ENCODE measurements around the gene MRPL36.

Gene MRPL36

GRCh38 chr5:1807451-1808185, 8.0 kb upstream of the MRPL36 start:
- peaks cover 56 to 68% of the 10 kb centered on the region in 2 experiments for H3K36me3 ChIP-seq (ENCODE audit: control insufficient read depth in 1 of 2, insufficient read depth in 2 of 2, low read length in 2 of 2)
- no peak overlapping the region for H2BK12ac ChIP-seq (ENCODE audit: low read length)
- peaks cover 2% of the 10 kb centered on the region for H3K79me2 ChIP-seq (ENCODE audit: control insufficient read depth, insufficient read depth, low read length, poor library complexity)
- no peak overlapping the region for H3K4me2 ChIP-seq (ENCODE audit: low read length)
- H3K27me3 ChIP-seq (ENCODE audit: insufficient read depth, low read length), result no peaks in the 10 kb centered on the region
- peak overlapping the region; percentile 28 for H4K8ac ChIP-seq (ENCODE audit: low read depth, low read length)
- H4K91ac ChIP-seq (ENCODE audit: low read depth, low read length), result peak overlapping the region; percentile 63
- no peak for DNase-seq
- WGBS (ENCODE audit: extremely low coverage, insufficient coverage, insufficient read length), result no CpG with 5 or more reads among the region's 20 CpGs
- H2BK120ac ChIP-seq (ENCODE audit: insufficient read depth, low read length, poor library complexity), result no peak overlapping the region
- no peak overlapping the region for H3K23ac ChIP-seq (ENCODE audit: low read length)
- no peak overlapping the region for H3K4me3 ChIP-seq (ENCODE audit: low read depth, low read length)
- peaks cover 4% of the 10 kb centered on the region for H3K9me3 ChIP-seq (ENCODE audit: insufficient read depth, low read depth, low read length)
- peaks cover 0 to 4% of the 10 kb centered on the region in 2 experiments for H3K4me1 ChIP-seq (ENCODE audit: control insufficient read depth in 1 of 2, insufficient read depth in 2 of 2, low read length in 2 of 2)
- H3K4ac ChIP-seq (ENCODE audit: low read depth, low read length), result peak overlapping the region; percentile 29
- no peak overlapping the region for H3K9ac ChIP-seq (ENCODE audit: low read length)
- no peak overlapping the region for H2AK5ac ChIP-seq (ENCODE audit: low read length)
- H2AFZ ChIP-seq (ENCODE audit: insufficient read depth, low read length, poor library complexity), result no peak overlapping the region
- peak overlapping the region; percentile 2 for H3K18ac ChIP-seq (ENCODE audit: low read length)
- no peak overlapping the region for H2BK5ac ChIP-seq (ENCODE audit: low read depth, low read length, poor library complexity)
- peak overlapping the region; percentile 5 for H4K12ac ChIP-seq (ENCODE audit: low read depth, low read length)
- H3K27ac ChIP-seq (ENCODE audit: low read depth, low read length), result no peak overlapping the region
- no peaks in the 10 kb centered on the region for H3K79me1 ChIP-seq (ENCODE audit: low read length)
- no peak overlapping the region for H3K14ac ChIP-seq (ENCODE audit: low read length)

GRCh38 chr5:1806974-1807373, 7.3 kb upstream of the MRPL36 start:
- WGBS (ENCODE audit: extremely low coverage, insufficient coverage, insufficient read length), result 100% methylated on average over 1 of the region's 16 CpGs
- H4K91ac ChIP-seq (ENCODE audit: low read depth, low read length), result no peak overlapping the region
- H3K27me3 ChIP-seq (ENCODE audit: insufficient read depth, low read length), result no peaks in the 10 kb centered on the region

GRCh38 chr5:1806199-1806598, 6.6 kb upstream of the MRPL36 start:
- Histone ChIP-seq H3K18ac (ENCODE audit: low read length) (no peak overlapping the region), H3K4ac (ENCODE audit: low read depth, low read length) (no peak overlapping the region), H3K27ac (ENCODE audit: low read depth, low read length) (no peak overlapping the region), H3K9me3 (ENCODE audit: insufficient read depth, low read depth, low read length) (peaks cover 4% of the 10 kb centered on the region), H2BK120ac (ENCODE audit: insufficient read depth, low read length, poor library complexity) (no peak overlapping the region), H4K8ac (ENCODE audit: low read depth, low read length) (no peak overlapping the region), H3K79me1 (ENCODE audit: low read length) (peaks cover 4% of the 10 kb centered on the region), H3K14ac (ENCODE audit: low read length) (no peak overlapping the region), H3K27me3 (ENCODE audit: insufficient read depth, low read length) (no peaks in the 10 kb centered on the region), H3K4me2 (ENCODE audit: low read length) (no peak overlapping the region), H3K4me1 (ENCODE audit: control insufficient read depth in 1 of 2, insufficient read depth in 2 of 2, low read length in 2 of 2) (peaks cover 0 to 4% of the 10 kb centered on the region in 2 experiments), H3K4me3 (ENCODE audit: low read depth, low read length) (no peak overlapping the region), H4K91ac (ENCODE audit: low read depth, low read length) (no peak overlapping the region), H2AK5ac (ENCODE audit: low read length) (no peak overlapping the region), H3K23ac (ENCODE audit: low read length) (no peak overlapping the region), H3K79me2 (ENCODE audit: control insufficient read depth, insufficient read depth, low read length, poor library complexity) (peaks cover 6% of the 10 kb centered on the region), H2BK5ac (ENCODE audit: low read depth, low read length, poor library complexity) (no peak overlapping the region), H2BK12ac (ENCODE audit: low read length) (no peak overlapping the region), H3K36me3 (ENCODE audit: control insufficient read depth in 1 of 2, insufficient read depth in 2 of 2, low read length in 2 of 2) (peaks cover 56 to 68% of the 10 kb centered on the region in 2 experiments), H4K12ac (ENCODE audit: low read depth, low read length) (no peak overlapping the region), H3K9ac (ENCODE audit: low read length) (no peak overlapping the region), H2AFZ (ENCODE audit: insufficient read depth, low read length, poor library complexity) (no peak overlapping the region)
- WGBS (ENCODE audit: extremely low coverage, insufficient coverage, insufficient read length), result 100% methylated on average over 2 of the region's 15 CpGs
- no peak for DNase-seq

More at GRCh38 chr5:1806974-1807373, 7.3 kb upstream of the MRPL36 start:
- H3K4me1 ChIP-seq (ENCODE audit: control insufficient read depth in 1 of 2, insufficient read depth in 2 of 2, low read length in 2 of 2), result peaks cover 0 to 4% of the 10 kb centered on the region in 2 experiments
- H3K14ac ChIP-seq (ENCODE audit: low read length), result no peak overlapping the region
- H2AK5ac ChIP-seq (ENCODE audit: low read length), result no peak overlapping the region
- H2BK5ac ChIP-seq (ENCODE audit: low read depth, low read length, poor library complexity), result no peak overlapping the region
- H3K36me3 ChIP-seq (ENCODE audit: control insufficient read depth in 1 of 2, insufficient read depth in 2 of 2, low read length in 2 of 2), result peaks cover 56 to 68% of the 10 kb centered on the region in 2 experiments
- no peaks in the 10 kb centered on the region for H3K79me1 ChIP-seq (ENCODE audit: low read length)
- no peak overlapping the region for H3K23ac ChIP-seq (ENCODE audit: low read length)
- H3K18ac ChIP-seq (ENCODE audit: low read length), result no peak overlapping the region
- H4K12ac ChIP-seq (ENCODE audit: low read depth, low read length), result no peak overlapping the region
- peaks cover 4% of the 10 kb centered on the region for H3K9me3 ChIP-seq (ENCODE audit: insufficient read depth, low read depth, low read length)
- H2BK120ac ChIP-seq (ENCODE audit: insufficient read depth, low read length, poor library complexity), result no peak overlapping the region
- H3K4me2 ChIP-seq (ENCODE audit: low read length), result no peak overlapping the region
- H3K79me2 ChIP-seq (ENCODE audit: control insufficient read depth, insufficient read depth, low read length, poor library complexity), result peaks cover 2% of the 10 kb centered on the region
- no peak overlapping the region for H3K9ac ChIP-seq (ENCODE audit: low read length)
- no peak overlapping the region for H4K8ac ChIP-seq (ENCODE audit: low read depth, low read length)
- no peak overlapping the region for H2AFZ ChIP-seq (ENCODE audit: insufficient read depth, low read length, poor library complexity)
- no peak for DNase-seq
- no peak overlapping the region for H3K4ac ChIP-seq (ENCODE audit: low read depth, low read length)
- no peak overlapping the region for H3K4me3 ChIP-seq (ENCODE audit: low read depth, low read length)
- H2BK12ac ChIP-seq (ENCODE audit: low read length), result no peak overlapping the region
- H3K27ac ChIP-seq (ENCODE audit: low read depth, low read length), result no peak overlapping the region

- Histone ChIP-seq H3K4me1 (ENCODE audit: control insufficient read depth in 1 of 2, insufficient read depth in 2 of 2, low read length in 2 of 2) (peaks cover under 1 to 4% of the 10 kb centered on the region in 2 experiments), H4K91ac (ENCODE audit: low read depth, low read length) (no peak overlapping the region), H2AFZ (ENCODE audit: insufficient read depth, low read length, poor library complexity) (no peak overlapping the region), H3K79me1 (ENCODE audit: low read length) (peaks cover 6% of the 10 kb centered on the region), H3K36me3 (ENCODE audit: control insufficient read depth in 1 of 2, insufficient read depth in 2 of 2, low read length in 2 of 2) (peaks cover 55 to 67% of the 10 kb centered on the region in 2 experiments), H4K12ac (ENCODE audit: low read depth, low read length) (no peak overlapping the region), H3K4me2 (ENCODE audit: low read length) (no peak overlapping the region), H3K27me3 (ENCODE audit: insufficient read depth, low read length) (no peaks in the 10 kb centered on the region), H3K14ac (ENCODE audit: low read length) (no peak overlapping the region), H3K18ac (ENCODE audit: low read length) (no peak overlapping the region), H2BK120ac (ENCODE audit: insufficient read depth, low read length, poor library complexity) (no peak overlapping the region), H3K23ac (ENCODE audit: low read length) (no peak overlapping the region), H2BK5ac (ENCODE audit: low read depth, low read length, poor library complexity) (no peak overlapping the region), H3K4ac (ENCODE audit: low read depth, low read length) (no peak overlapping the region), H3K9ac (ENCODE audit: low read length) (no peak overlapping the region), H4K8ac (ENCODE audit: low read depth, low read length) (no peak overlapping the region), H2AK5ac (ENCODE audit: low read length) (no peak overlapping the region), H3K4me3 (ENCODE audit: low read depth, low read length) (no peak overlapping the region), H3K27ac (ENCODE audit: low read depth, low read length) (no peak overlapping the region), H2BK12ac (ENCODE audit: low read length) (no peak overlapping the region), H3K9me3 (ENCODE audit: insufficient read depth, low read depth, low read length) (peaks cover 4% of the 10 kb centered on the region), H3K79me2 (ENCODE audit: control insufficient read depth, insufficient read depth, low read length, poor library complexity) (peaks cover 6% of the 10 kb centered on the region)
- no CpG with 5 or more reads among the region's 10 CpGs for WGBS (ENCODE audit: extremely low coverage, insufficient coverage, insufficient read length)
- DNase-seq, result no peak
Measured at GRCh38 chr5:1805736-1806135, 6.1 kb upstream of the MRPL36 start.

Data from trophoblast cell (in vitro differentiated cells and primary cell).